ENCODE measurements around the gene TMEM43. TPM values are rescaled to one million over a fixed set of nuclear protein-coding genes. Genes with fewer than 3 reads are reported as not detected.

The TMEM43 gene
- total RNA-seq, 1 donor from 2014 or later = 29.5 TPM

DNA sequence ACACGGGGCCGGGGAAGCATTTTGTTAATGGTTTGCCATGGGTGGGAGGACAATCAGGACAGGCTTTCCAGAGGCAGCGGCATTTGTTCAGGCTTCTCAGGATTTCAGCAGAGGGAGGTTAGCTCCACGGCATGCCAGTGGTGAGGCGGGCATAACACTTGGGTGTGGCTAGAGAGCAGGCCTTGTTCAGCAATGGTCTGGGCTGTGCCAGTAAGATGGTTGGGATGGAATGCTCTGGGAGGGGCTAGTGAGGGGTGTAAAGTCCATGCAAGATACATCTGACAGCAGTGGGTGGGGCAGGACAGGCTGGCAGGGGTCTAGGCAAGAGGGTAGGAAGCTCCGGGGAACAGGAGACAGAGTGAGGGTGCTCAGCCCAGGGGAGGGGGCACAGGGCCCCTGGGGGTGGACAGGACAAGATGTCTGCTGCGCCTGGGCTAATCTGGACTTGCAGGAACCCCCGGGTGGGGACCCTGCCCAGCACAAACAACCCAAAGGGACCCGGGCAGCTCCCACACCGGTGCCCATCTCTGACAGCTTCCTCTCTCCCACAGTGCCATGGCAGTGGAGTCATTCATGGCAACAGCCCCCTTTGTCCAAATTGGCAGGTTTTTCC is 8.4 kb downstream of the TMEM43 start:
- DNase-seq (no peak), ATAC-seq (no peak)
- intact Hi-C loops (cut with micrococcal nuclease) = no loop called here

DNA sequence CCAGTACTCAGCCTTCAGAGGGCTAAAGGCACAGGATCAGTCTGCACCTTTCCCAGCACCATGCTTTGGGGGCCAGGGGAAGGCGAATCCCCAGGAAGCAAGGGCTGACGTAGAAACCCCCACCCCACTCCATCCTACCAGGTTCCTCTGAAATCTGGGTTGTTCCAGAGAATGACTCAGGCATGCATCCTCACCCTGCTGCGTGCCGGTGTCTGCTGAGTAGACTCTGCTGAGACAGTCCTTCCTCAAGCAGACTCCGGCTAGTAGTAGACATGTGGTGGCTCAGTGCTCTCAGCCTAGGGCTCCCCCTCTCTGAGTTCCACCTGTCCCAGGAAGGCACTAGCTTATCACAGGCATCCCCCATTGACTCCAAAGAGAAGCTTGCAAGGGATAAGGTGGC is 9.0 kb downstream of the TMEM43 start:
- ATAC-seq (no peak), DNase-seq (no peak)
- intact Hi-C loops (cut with micrococcal nuclease) = no loop called here

DNA sequence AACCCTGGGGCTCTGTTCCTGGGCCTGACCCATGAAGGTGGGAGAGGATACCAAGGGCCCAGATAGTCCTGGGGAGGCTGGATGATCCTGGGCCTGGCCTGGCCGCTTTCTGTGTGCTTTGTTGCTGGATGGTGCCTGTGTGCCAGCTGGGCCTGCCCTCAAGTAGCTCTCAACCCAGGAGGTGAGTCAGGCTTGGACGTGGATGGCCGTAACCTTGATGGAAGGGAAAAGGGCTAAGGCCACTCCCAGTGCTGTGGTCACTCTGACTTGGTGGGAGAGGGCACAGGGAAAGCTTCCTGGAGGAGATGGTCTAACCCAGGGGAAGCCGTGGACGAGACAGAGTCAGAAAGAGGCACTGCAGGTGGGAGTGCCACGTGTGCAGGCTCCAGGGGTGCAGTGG is 9.4 kb downstream of the TMEM43 start:
- intact Hi-C loops (cut with micrococcal nuclease) = no loop called here
- DNase-seq = no peak
- ATAC-seq = no peak

DNA sequence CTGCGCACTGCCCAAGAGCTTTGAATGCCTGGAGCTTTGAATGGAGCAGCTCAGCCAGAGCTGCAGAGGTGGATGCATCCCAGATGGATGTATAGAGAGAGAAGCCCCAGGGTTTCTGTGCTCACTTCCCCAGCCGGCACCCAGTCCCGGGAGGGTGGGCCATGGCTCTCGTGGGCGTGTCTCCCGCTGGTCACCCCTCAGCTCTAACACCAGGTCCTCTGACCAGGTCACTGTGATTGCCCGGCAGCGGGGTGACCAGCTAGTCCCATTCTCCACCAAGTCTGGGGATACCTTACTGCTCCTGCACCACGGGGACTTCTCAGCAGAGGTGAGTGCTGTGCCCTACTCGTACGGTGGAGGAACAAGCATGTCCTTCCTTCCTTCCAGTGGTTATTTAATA is 10.7 kb downstream of the TMEM43 start:
- ATAC-seq (no peak), DNase-seq (no peak)
- intact Hi-C loops (cut with micrococcal nuclease) = no loop called here

DNA sequence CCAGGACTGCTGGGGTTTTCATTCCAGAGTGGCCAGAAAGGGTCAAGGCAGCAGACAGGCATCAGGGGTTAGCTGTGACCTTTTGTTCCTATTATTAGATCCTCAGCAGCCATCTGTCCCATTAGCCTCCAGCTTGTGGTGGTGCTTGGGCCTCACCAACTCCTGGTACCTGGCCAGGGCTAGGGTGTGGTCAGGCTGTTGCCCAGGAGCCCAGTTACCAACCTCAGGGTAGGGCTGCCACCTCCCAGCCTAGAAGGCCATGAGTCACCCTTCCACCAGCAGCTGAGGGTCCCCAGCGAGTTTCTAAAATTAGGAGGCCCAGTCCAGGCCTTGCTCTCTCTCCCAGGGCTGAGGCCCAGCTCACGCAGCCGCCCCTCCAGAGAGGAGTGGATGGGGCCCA is 12.2 kb downstream of the TMEM43 start:
- ATAC-seq = peak; percentile 59
- no peak for DNase-seq
- intact Hi-C loops (cut with micrococcal nuclease) = no loop called here

DNA sequence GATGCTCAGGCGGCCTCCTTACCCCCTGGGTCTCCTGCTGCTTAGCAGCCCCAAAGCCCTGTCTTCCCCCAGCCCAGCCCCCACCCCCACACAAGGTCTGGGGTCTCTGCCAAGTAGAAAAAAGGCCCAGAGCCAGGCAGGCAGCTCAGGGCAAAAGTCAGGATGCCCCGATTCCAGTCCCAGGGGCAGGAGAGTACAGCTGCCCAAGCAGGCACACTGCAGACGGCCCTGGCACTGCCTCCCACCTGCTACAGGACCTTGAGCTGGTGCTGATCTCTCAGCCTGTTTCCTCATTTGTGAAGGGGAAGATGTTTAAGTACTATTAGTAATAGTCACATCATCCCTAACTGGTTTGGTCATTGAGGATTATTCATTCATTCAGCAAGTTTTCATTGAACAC is 12.6 kb downstream of the TMEM43 start:
- DNase-seq (no peak), ATAC-seq (peak; percentile 1)
- intact Hi-C loops (cut with micrococcal nuclease) = no loop called here

DNA sequence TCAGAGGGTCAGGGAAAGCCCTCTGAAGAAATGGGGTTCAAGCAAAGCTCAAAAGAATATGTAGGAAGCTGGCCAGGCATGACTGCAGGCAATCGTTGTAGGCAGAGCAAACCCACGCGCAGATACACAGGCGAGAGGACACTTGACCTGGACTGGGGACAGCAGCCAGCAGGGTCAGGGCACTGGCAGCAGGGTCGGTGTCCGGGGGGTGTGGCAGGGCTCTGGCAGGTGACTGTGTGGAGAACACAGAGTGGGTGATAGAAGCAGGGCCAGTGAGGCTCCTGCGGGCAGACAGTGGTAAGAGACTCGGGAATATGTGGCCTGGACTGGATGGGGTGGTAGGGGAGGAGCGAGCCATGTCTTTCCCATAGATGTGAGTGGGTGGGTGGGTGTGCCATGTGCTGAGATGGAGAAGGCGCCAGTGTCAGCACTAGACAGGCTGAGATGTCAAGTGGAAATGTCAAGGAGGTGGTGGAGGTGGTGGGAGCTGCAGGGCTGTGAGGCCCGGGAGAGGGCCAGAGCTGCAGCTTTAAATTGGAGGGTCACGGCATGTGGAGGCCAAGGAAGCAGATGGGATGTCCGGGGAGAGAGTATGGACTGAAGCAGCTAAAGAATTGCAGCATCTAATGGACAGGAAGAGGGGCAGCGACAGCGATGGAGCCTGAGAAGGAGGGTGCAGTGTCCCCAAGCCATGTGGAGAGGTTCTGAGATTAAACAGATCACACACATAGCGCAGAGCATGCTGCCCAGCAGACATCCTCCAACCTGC is 13.4 kb downstream of the TMEM43 start:
- no peak for DNase-seq
- intact Hi-C loops (cut with micrococcal nuclease) = no loop called here
- ATAC-seq = no peak

DNA sequence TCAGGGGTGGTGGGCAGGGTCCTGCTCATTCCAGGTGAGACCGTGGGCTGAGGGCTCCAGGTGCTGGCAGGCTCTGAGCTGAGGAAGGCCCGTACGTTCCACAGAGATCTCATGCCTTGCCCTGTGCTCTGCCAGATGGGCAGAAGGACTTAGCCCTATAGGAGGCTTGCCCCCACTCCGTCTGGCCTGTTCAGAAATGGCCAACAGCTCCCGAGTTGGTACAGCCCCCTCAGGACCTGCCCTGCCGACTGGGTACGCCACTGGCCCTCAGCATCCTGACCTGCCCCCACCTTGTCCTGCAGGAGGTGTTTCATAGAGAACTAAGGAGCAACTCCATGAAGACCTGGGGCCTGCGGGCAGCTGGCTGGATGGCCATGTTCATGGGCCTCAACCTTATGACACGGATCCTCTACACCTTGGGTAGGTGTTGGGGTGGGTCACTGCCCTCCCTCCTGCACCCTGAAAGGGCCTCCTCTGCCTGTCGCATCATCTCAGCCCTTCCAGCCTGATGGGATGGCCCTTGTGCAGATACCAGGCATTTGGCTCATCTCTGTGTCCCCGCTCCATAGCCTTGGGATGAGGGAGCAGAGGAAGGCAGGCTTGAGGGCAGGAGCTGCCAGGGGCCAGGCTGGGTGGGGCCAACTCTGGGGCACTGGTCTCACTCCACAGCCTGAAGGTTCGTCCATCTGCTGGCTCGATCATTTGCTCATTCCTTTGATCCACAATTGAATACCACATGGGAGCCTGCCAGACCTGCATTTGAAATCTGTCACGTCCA is 14.2 kb downstream of the TMEM43 start:
- intact Hi-C loops (cut with micrococcal nuclease) = no loop called here
- DNase-seq = no peak
- no peak for ATAC-seq

DNA sequence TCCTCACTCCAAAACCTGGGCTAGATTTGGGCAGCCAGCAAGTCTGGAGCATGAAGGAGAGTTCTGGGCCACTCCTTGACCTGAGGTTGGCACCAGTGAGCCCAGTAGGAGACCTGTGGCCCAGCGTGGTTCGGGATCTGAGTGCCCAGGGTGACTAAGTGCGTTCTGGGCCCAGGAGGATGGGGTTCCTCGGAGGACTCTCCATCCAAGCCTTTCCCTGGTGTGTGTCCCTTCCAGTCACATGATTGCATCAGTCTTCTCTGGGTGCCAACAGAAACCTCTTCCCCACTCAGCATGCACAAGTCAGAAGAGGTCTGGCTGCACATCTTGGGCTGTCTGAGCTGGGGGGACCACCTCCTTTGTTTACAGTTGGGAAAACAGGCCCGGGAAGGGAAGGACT is 14.9 kb downstream of the TMEM43 start:
- ATAC-seq (no peak), DNase-seq (no peak)
- intact Hi-C loops (cut with micrococcal nuclease) = no loop called here

DNA sequence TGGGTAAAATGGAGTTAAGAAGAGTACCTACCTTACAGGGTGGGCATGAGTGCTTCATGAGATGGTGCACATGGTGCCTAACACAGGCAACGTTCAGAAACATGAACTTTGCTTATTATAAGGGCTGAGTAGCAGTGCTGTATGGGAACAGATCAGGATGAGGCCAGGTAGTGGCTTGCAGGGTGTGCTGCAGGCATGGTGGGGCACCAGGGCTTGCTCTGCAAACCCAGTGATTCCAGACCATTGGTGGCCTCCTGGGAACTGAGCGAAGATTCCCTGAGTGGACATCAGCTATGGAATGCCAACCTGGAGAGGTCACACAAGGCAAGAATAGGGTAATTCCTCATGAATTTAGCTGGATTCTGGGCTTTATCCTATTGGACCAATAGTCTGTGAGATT is 15.8 kb downstream of the TMEM43 start:
- ATAC-seq = no peak

DNA sequence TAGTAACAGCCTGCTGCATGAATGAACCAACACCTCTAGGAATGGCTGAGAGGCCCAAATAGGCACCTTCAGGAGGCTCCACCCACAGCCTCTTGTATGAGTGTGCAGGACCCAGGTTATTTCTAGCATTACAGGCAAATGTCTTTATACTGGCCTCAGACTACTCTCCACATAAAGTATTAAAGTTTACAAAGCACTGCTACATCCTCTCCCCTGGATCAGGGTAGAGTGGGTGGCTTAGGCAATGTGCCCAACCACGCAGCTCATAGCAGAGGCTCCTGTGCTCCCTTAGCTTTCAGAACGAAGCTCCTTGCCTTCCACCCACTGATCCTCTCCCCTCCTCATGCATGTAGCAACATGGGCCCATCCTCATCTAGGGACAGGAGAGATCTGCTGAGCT is 16.3 kb downstream of the TMEM43 start:
- ATAC-seq = no peak
- intact Hi-C loops (cut with micrococcal nuclease) = no loop called here
- DNase-seq = no peak

More for the DNA sequence above, 15.8 kb downstream of the TMEM43 start:
- intact Hi-C loops (cut with micrococcal nuclease) = no loop called here
- no peak for DNase-seq

DNA sequence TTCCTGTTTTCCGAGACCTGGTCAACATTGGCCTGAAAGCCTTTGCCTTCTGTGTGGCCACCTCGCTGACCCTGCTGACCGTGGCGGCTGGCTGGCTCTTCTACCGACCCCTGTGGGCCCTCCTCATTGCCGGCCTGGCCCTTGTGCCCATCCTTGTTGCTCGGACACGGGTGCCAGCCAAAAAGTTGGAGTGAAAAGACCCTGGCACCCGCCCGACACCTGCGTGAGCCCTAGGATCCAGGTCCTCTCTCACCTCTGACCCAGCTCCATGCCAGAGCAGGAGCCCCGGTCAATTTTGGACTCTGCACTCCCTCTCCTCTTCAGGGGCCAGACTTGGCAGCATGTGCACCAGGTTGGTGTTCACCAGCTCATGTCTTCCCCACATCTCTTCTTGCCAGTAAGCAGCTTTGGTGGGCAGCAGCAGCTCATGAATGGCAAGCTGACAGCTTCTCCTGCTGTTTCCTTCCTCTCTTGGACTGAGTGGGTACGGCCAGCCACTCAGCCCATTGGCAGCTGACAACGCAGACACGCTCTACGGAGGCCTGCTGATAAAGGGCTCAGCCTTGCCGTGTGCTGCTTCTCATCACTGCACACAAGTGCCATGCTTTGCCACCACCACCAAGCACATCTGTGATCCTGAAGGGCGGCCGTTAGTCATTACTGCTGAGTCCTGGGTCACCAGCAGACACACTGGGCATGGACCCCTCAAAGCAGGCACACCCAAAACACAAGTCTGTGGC is 16.9 kb downstream of the TMEM43 start:
- peak; percentile 70 for ATAC-seq
- intact Hi-C loops (cut with micrococcal nuclease) = no loop called here
- DNase-seq = peak; percentile 72

DNA sequence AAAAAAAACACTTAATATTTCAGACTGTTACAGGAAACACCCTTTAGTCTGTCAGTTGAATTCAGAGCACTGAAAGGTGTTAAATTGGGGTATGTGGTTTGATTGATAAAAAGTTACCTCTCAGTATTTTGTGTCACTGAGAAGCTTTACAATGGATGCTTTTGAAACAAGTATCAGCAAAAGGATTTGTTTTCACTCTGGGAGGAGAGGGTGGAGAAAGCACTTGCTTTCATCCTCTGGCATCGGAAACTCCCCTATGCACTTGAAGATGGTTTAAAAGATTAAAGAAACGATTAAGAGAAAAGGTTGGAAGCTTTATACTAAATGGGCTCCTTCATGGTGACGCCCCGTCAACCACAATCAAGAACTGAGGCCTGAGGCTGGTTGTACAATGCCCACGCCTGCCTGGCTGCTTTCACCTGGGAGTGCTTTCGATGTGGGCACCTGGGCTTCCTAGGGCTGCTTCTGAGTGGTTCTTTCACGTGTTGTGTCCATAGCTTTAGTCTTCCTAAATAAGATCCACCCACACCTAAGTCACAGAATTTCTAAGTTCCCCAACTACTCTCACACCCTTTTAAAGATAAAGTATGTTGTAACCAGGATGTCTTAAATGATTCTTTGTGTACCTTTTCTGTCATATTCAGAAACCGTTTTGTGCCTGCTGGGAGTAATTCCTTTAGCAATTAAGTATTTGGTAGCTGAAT is 17.9 kb downstream of the TMEM43 start:
- intact Hi-C loops (cut with micrococcal nuclease) = no loop called here
- DNase-seq (no peak), ATAC-seq (no peak)

DNA sequence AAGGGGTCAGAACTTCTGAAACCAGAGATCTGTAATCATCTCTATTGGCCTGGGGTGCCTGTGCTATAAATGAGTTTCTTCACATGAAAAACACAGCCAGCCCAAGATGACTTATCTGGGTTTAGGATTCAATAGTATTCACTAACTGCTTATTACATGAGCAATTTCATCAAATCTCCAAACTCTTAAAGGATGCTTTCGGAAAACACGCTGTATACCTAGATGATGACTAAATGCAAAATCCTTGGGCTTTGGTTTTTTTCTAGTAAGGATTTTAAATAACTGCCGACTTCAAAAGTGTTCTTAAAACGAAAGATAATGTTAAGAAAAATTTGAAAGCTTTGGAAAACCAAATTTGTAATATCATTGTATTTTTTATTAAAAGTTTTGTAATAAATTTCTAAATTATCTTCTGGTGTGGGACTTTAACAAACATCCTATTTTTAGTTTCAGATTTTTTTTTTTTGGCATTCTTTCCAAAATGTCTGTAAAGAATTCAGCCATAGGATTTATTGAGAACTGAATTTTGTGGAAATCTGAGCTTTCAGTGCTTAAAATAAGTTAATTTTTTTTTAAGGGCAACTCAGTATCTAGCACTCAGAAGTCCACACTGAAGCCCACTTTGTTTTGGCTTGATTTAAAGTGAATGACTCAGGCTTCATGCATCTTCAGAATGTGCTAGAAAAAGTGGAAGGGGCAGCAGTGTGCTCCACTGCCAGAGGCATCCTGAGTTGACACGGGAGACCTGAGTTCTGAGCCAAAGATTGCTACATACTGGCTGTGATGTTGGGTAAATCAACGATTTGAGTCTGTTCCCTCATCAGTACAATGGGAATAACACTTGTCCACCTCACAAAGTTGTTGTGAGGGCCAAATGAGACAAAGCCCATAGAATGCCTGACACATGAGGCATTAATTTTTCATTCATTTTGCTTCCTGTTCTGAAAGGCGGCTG is 18.7 kb downstream of the TMEM43 start:
- intact Hi-C loops (cut with micrococcal nuclease) = no loop called here
- ATAC-seq (peak; percentile 62), DNase-seq (no peak)

DNA sequence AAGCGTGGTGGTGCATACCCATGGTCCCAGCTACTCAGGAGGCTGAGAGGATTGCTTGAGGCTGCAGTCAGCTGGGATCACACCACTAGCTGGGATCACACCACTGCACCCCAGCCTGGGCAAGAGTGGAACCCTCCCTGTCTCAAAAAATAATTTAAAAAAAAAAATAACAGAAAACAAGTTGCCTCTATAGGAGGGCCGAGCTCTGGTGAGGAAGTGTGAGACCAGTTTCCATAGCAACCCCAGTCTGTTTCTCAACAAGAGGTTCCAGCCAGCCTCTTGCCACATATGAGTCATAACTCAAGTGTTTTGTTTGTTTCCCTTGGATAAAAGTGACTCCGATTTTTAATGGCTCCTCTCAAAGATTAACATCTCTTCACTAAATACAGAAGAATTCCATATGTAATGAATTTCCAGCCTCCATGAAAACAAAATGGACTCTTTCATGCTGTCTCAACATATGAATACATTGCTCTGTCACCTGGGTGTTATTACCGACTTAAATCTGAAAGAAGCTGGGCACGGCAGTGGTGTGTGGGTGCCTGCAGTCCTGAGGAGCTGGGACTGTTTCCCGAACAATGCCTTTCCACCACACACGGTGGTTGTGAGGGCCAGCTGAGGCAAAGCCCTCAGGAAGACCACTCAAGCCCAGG is 19.7 kb downstream of the TMEM43 start:
- intact Hi-C loops (cut with micrococcal nuclease) = no loop called here
- DNase-seq = peak; percentile 56

DNA sequence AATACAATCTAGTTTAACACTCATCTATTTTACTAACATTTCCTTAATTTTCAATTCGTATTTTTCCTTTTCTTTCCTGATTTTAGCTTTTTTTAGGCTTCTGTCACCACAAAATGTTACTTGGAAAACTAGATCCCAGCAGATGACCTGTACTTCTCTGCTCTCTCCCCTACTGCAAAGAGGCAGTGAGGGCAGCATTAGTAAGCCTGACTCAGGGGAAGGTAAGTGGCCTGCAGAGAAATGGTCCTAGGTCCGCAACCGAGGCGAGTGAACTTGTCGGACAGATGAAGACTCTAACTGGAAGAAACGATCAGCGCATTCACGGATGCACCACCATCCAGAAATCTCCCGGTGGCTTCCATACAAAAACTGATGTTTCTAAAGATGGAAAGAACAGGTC is 20.4 kb downstream of the TMEM43 start:
- DNase-seq (no peak), ATAC-seq (no peak)
- intact Hi-C loops (cut with micrococcal nuclease) = no loop called here

More for the DNA sequence above, 19.7 kb downstream of the TMEM43 start:
- ATAC-seq = peak; percentile 79

DNA sequence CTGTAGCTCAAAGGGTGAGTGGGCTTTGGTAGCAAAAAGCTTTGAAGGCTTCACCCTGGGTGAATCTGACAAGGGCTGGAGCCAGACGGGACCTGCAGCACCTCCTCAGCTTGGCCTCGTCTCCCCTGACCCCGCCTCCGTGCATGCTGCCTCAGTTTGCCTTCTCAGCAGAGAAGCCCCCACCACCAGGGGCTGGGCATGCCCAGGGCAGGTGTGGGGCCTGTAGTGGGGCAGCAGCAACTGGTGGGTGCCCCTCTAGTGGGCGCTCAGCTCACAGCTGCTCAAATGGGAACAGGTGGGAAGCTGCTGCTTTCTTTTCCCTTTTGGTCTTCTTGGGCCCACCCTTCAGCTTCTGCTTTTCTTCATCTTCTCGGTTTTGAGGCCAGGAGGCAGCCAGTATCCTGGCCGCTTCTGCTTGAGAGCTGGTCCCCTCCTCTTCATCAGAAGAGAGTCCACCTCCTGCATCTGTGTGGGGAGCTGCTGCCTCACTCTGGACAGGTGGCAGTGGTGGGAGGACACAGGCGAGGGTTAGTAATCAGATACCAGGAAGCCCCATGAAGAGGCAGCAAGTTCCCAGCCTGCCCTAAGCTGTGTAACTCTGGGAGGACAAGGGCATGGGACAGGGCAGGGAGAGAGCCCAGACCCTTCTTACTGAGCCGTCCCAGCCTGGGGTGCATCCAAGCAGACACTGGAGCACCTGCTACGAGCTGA is 21.0 kb downstream of the TMEM43 start:
- DNase-seq (no peak), ATAC-seq (no peak)
- intact Hi-C loops (cut with micrococcal nuclease) = no loop called here

Data from left ventricle myocardium superior (tissue), 1 donor.